Measurements from ENCODE around the gene CRADD.

Gene CRADD

GRCh38 chr12:93742110-93742934 is 65.1 kb downstream of the CRADD start (continued):
- TF ChIP-seq ZBTB20 (tag by site-specific recombination; IDR thresholded peaks at IDR 0.05) (0 out of 2 replicates have a peak, but pooled peaks have one; percentile 44), ZNF10 (tag by site-specific recombination; IDR thresholded peaks at IDR 0.05) (0 out of 2 replicates have a peak, but pooled peaks have one; percentile 51), ZNF175 (tag by site-specific recombination; IDR thresholded peaks at IDR 0.05) (no peak), ZNF239 (tag by site-specific recombination; IDR thresholded peaks at IDR 0.05) (no peak), TRIM28 (IDR thresholded peaks at IDR 0.05; ENCODE audit: borderline replicate concordance, low read length) (0 out of 2 replicates have a peak, but pooled peaks have one; percentile 31), PATZ1 (tag by site-specific recombination; IDR thresholded peaks at IDR 0.05) (peak; percentile 51; the same call in 1 of the 2 replicates), ZBTB44 (tag by site-specific recombination; IDR thresholded peaks at IDR 0.05) (peak; percentile 6; the same call in 1 of the 2 replicates), HOXD13 (CRISPR knock-in tag; IDR thresholded peaks at IDR 0.05; ENCODE audit: borderline replicate concordance) (no peak), ZNF335 (tag by site-specific recombination; conservative IDR thresholded peaks at IDR 0.05) (peak; percentile 96), ZNF600 (tag by site-specific recombination; IDR thresholded peaks at IDR 0.05) (peak; percentile 90), ZBTB6 (tag by site-specific recombination; IDR thresholded peaks at IDR 0.05) (peak; percentile 45; the same call in 1 of the 2 replicates), OVOL3 (tag by site-specific recombination; IDR thresholded peaks at IDR 0.05) (no peak), ZBTB10 (tag by site-specific recombination; IDR thresholded peaks at IDR 0.05) (no peak), ZBTB48 (tag by site-specific recombination; IDR thresholded peaks at IDR 0.05) (peak; percentile 77), ZBTB49 (tag by site-specific recombination; IDR thresholded peaks at IDR 0.05; ENCODE audit: low read depth) (no peak), ZNF585B (tag by site-specific recombination; IDR thresholded peaks at IDR 0.05) (no peak), BCL6B (tag by site-specific recombination; IDR thresholded peaks at IDR 0.05) (peak; percentile 71; the same call in 1 of the 2 replicates), ZNF670 (tag by site-specific recombination; IDR thresholded peaks at IDR 0.05; ENCODE audit: low read depth) (no peak), KLF7 (tag by site-specific recombination; IDR thresholded peaks at IDR 0.05; ENCODE audit: borderline replicate concordance) (no peak), ZNF16 (tag by site-specific recombination; IDR thresholded peaks at IDR 0.05; ENCODE audit: low read depth) (no peak), ZNF302 (tag by site-specific recombination; IDR thresholded peaks at IDR 0.05; ENCODE audit: low read depth) (no peak), BCL11B (tag by site-specific recombination; IDR thresholded peaks at IDR 0.05; ENCODE audit: low read depth) (no peak), ZIC2 (tag by site-specific recombination; IDR thresholded peaks at IDR 0.05) (peak; percentile 39), ZNF677 (tag by site-specific recombination; IDR thresholded peaks at IDR 0.05) (no peak), KLF10 (tag by site-specific recombination; IDR thresholded peaks at IDR 0.05) (no peak), ZNF416 (tag by site-specific recombination; IDR thresholded peaks at IDR 0.05) (no peak), ZBTB26 (tag by site-specific recombination; optimal IDR thresholded peaks at IDR 0.05) (peak; percentile 50)

Data from HEK293 (cell line).